Measurements from ENCODE around the gene TNNC2. TPM values are rescaled to one million over a fixed set of nuclear protein-coding genes. Genes with fewer than 3 reads are reported as not detected.

TNNC2 gene
- total and polyA plus RNA-seq, 2 of the 8 experiments (the other 6 are each of a cell fraction or from before 2014, with no cell fraction given): 5.7 to 7.6 TPM

- H3K4ac ChIP-seq (replicated peaks; ENCODE audit: insufficient read length, low read depth, low read length): no peak overlapping the region
- H2AK5ac ChIP-seq (ENCODE audit: low read depth, low read length): no peak overlapping the region
- no peak overlapping the region for H2BK120ac ChIP-seq (replicated peaks; ENCODE audit: low read depth, low read length)
- no peak overlapping the region for H3K18ac ChIP-seq (ENCODE audit: extremely low read depth, low read length)
- no peak overlapping the region for H3K27ac ChIP-seq (ENCODE audit: low read depth, low read length)
- peaks cover 5 to 7% of the 10 kb centered on the region in 2 experiments for H4K20me1 ChIP-seq (replicated peaks in 1 of 2; ENCODE audit: control insufficient read depth in 1 of 2, insufficient read depth in 2 of 2, low read length in 2 of 2)
- H2BK20ac ChIP-seq (ENCODE audit: low read length): no peak overlapping the region
- peaks cover 5% of the 10 kb centered on the region for H3K79me1 ChIP-seq (ENCODE audit: low read depth, low read length)
- H3K56ac ChIP-seq (replicated peaks; ENCODE audit: insufficient read length, low read depth, low read length): no peak overlapping the region
- H3K79me2 ChIP-seq (ENCODE audit: control insufficient read depth in 1 of 2, insufficient read depth in 2 of 2, low read length in 2 of 2): peaks cover 7 to 20% of the 10 kb centered on the region in 2 experiments
- H3K9ac ChIP-seq (replicated peaks in 1 of 4; ENCODE audit: extremely low read depth in 1 of 4, low read depth in 3 of 4, low read length in 3 of 4): no peak overlapping the region
- no peak overlapping the region for H4K8ac ChIP-seq (ENCODE audit: extremely low read depth, insufficient read depth, low read length)
- no peak overlapping the region for H2BK12ac ChIP-seq (ENCODE audit: low read depth, low read length)
- H3K4me2 ChIP-seq (ENCODE audit: insufficient read depth in 1 of 2, low read depth in 2 of 2, low read length in 2 of 2): no peak overlapping the region
- ChIA-PET POLR2A (ENCODE audit: partially characterized antibody) (interaction anchor here (0.6 to 10.4 kb wide), 17 partner anchors 9 to 342 kb away, joined by 3 to 96 read pairs (median 4); partner anchors contain the start of genes ACOT8, SNX21, TNNC2 and ZSWIM3), CTCF (ENCODE audit: partially characterized antibody) (interaction anchor here (0.6 to 2.5 kb wide), 7 partner anchors 11 to 333 kb away, joined by 3 to 13 read pairs (median 5); no protein-coding TSS in a partner anchor)
- no peak overlapping the region for H2BK15ac ChIP-seq (ENCODE audit: low read length)
- DNase-seq (ENCODE audit: low read depth in 1 of 2, low spot score in 2 of 2): no peak
- no peak overlapping the region for H2AFZ ChIP-seq (ENCODE audit: low read length)
- no peak overlapping the region for H3K4me3 ChIP-seq (ENCODE audit: extremely low read depth in 1 of 4, insufficient read depth in 2 of 4, low read depth in 3 of 4, low read length in 4 of 4)
- no peak overlapping the region for H2BK5ac ChIP-seq (ENCODE audit: low read depth, low read length)
- peaks cover 16 to 38% (median 25%) of the 10 kb centered on the region in 4 experiments for H3K36me3 ChIP-seq (ENCODE audit: control insufficient read depth in 2 of 4, insufficient read depth in 4 of 4, low read length in 3 of 4)
- H3K4me1 ChIP-seq (replicated peaks in 1 of 4; ENCODE audit: control insufficient read depth in 3 of 4, insufficient read depth in 4 of 4, low read length in 3 of 4): peaks cover 0 to 4% (median 2%) of the 10 kb centered on the region in 4 experiments; a peak in 3 of 7 replicates
- FAIRE-seq: no peak
- H3K9me3 ChIP-seq (ENCODE audit: insufficient read depth in 2 of 2, low read depth in 1 of 2, low read length in 1 of 2): no peaks in the 10 kb centered on the region
- no peak overlapping the region for H4K5ac ChIP-seq (ENCODE audit: insufficient read length, low read depth, low read length)
- H3K23ac ChIP-seq (ENCODE audit: insufficient read length): no peak overlapping the region
- no peaks in the 10 kb centered on the region for H3K27me3 ChIP-seq (replicated peaks in 1 of 4; ENCODE audit: control insufficient read depth in 3 of 4, extremely low read depth in 1 of 4, insufficient read depth in 3 of 4, low read length in 3 of 4)
- H3K14ac ChIP-seq (ENCODE audit: insufficient read length): no peak overlapping the region
- WGBS, 2 experiments (ENCODE audit: extremely low coverage in 1 of 2, insufficient coverage in 1 of 2, insufficient read length in 1 of 2, insufficient replicate concordance in 2 of 2, low coverage in 1 of 2, low lambda C conversion rate in 2 of 2, missing lambda C conversion rate in 1 of 2): 95% methylated on average over 3 of the region's 3 CpGs; no CpG with 5 or more reads in 1 of the 2 experiments
- no peak overlapping the region for H4K91ac ChIP-seq (replicated peaks; ENCODE audit: insufficient read length, low read length)
- peaks cover 9% of the 10 kb centered on the region; the same call in 1 of the 2 replicates for H3K23me2 ChIP-seq (ENCODE audit: low read depth, low read length)
- TF ChIP-seq SIRT6 (IDR thresholded peaks at IDR 0.05; ENCODE audit: low read length): no peak
Observed at GRCh38 chr20:45816951-45817350, 10.2 kb downstream of the TNNC2 start.

All from H1 (cell line).